Esophagus squamous epithelium (tissue), 5 donors: ENCODE measurements around the gene TP63. TPM values are rescaled to one million over a fixed set of nuclear protein-coding genes. Genes with fewer than 3 reads are reported as not detected.

Source experiments
- DNase-seq: peaks from one replicate; lab custom pipeline; 2025; lab: John Stamatoyannopoulos, UW
- H3K27ac ChIP-seq, 4 donors: fragments of 200-600 bp; sonication (generic); one replicate each; pipeline ENCODE4 v1.5.1; 2016 to 2019; ENCODE audit warnings: mild to moderate bottlenecking in 1 of 4
- H3K27me3 ChIP-seq, 4 donors: fragments of 200-600 bp; sonication (generic); 1 replicate in 3 of 4; 2 replicates in 1 of 4; pipeline versions ENCODE4 v1.5.1 to v1.6.0; 2017 to 2021; ENCODE audit warnings: antibody characterized with exemption in 1 of 4
- H3K36me3 ChIP-seq, 3 donors: fragments of 200-600 bp; sonication (generic); one replicate each; pipeline ENCODE4 v1.5.1; 2016 to 2019
- H3K4me1 ChIP-seq, 3 donors: fragments of 200-600 bp; sonication (generic); one replicate each; pipeline ENCODE4 v1.5.1; 2017 to 2019
- H3K4me3 ChIP-seq, 4 donors: fragments of 200-600 bp; sonication (generic); 1 replicate in 3 of 4; 2 replicates in 1 of 4; pipeline ENCODE4 v1.5.1; 2016 to 2019; ENCODE audit warnings: mild to moderate bottlenecking in 2 of 4, moderate library complexity in 1 of 4
- H3K9me3 ChIP-seq, 3 donors: fragments of 200-600 bp; sonication (generic); one replicate each; pipeline ENCODE4 v1.5.1; 2016 to 2019
- POLR2A ChIP-seq, 4 donors: fragments of 450-650 bp; IDR thresholded peaks; one replicate each; pipeline ENCODE4 v1.6.1; 2017; ENCODE audit warnings: antibody characterized with exemption in 4 of 4, mild to moderate bottlenecking in 4 of 4, moderate library complexity in 3 of 4
- WGBS, 2 donors: methylation state at CpG; one replicate each; pipeline ENCODE4 v1.1.5; 2018; 5-methylcytosine and 5-hydroxymethylcytosine counted together
- intact Hi-C: fragments of 100-400 bp; cut with DNase I; formaldehyde crosslinking; loops from one replicate; pipeline ENCODE4 v1.15.0; 2022
- total RNA-seq, 4 donors: library from RNA; depleted of rRNA; stranded (reverse); fragments of >200 nt; gene quantifications; one replicate each; pipeline ENCODE4 v1.1.0, GENCODE V29; 2016
- TF ChIP-seq, protein P1 (sequence below), 6 experiments: fragments of 450-650 bp in 4 of 6; fragments of 200-600 bp in 2 of 6; sonication (generic) in 2 of 6; IDR thresholded peaks; one replicate each; pipeline ENCODE4 v1.5.1; 2016 to 2019; ENCODE audit warnings: antibody characterized with exemption in 6 of 6, mild to moderate bottlenecking in 4 of 6, moderate library complexity in 4 of 6
- donor health status: DM: yes; HTN: yes; CAD: no.

TP63 gene
- total RNA-seq, 4 donors from 2014 or later, result 111 to 162 (median 137) TPM

DNA sequence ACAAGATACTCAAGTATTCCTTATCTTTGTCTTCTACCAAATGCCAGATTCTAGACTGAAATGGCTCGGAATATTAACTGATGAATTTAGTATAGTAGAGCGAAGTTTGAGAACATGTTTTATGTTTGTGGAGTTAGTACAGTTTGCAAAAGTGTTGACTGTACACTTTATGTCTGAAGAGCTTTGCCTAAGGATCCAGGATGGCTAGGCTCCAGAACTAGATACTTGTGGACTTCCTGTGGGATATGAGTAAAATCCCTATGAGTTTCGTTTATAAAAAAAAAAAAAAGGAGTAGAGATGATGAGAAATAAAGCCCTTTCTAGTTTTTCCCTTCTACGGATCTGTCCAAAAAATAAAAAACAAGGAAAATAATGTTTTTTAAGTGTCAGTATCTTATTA, 96.7 kb downstream of the TP63 start:
- no peak for DNase-seq
- no peaks in the 10 kb centered on the region for H3K36me3 ChIP-seq
- no peaks in the 10 kb centered on the region for H3K27me3 ChIP-seq
- no peak overlapping the region for H3K4me3 ChIP-seq
- no peak overlapping the region for H3K27ac ChIP-seq
- H3K9me3 ChIP-seq, result no peaks in the 10 kb centered on the region
- 73 to 75% methylated on average over 4 of the region's 4 CpGs for WGBS, 2 donors
- H3K4me1 ChIP-seq, result no peaks in the 10 kb centered on the region
- intact Hi-C loops, result no loop called here
- TF ChIP-seq, protein P1, sequence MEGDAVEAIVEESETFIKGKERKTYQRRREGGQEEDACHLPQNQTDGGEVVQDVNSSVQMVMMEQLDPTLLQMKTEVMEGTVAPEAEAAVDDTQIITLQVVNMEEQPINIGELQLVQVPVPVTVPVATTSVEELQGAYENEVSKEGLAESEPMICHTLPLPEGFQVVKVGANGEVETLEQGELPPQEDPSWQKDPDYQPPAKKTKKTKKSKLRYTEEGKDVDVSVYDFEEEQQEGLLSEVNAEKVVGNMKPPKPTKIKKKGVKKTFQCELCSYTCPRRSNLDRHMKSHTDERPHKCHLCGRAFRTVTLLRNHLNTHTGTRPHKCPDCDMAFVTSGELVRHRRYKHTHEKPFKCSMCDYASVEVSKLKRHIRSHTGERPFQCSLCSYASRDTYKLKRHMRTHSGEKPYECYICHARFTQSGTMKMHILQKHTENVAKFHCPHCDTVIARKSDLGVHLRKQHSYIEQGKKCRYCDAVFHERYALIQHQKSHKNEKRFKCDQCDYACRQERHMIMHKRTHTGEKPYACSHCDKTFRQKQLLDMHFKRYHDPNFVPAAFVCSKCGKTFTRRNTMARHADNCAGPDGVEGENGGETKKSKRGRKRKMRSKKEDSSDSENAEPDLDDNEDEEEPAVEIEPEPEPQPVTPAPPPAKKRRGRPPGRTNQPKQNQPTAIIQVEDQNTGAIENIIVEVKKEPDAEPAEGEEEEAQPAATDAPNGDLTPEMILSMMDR (IDR thresholded peaks at IDR 0.05), result no peak
- no peak for TF ChIP-seq POLR2A (IDR thresholded peaks at IDR 0.05)

DNA sequence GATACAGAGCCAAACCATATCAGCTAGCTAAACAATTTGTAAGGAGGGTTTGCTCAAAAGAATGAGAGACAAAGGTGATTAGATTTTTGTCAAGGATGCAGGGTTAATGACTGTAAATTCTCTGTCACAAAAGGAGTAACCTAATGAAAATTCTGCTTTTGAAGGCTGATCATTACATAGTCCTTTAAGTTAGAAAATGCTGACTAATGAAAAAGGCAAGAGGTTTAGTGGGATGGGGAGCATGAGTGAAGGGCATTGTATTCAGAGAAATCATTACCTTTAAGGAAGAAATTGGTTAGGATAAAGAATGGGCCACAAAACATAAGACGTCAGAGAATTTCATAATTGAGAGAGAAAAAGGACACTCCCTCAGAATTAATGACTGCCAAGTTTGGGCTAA, 97.7 kb downstream of the TP63 start:
- Histone ChIP-seq H3K36me3 (no peaks in the 10 kb centered on the region), H3K9me3 (no peaks in the 10 kb centered on the region), H3K27me3 (no peaks in the 10 kb centered on the region), H3K27ac (no peak overlapping the region), H3K4me1 (no peaks in the 10 kb centered on the region), H3K4me3 (no peak overlapping the region)
- no peak for TF ChIP-seq POLR2A (IDR thresholded peaks at IDR 0.05)
- TF ChIP-seq, protein P1 (IDR thresholded peaks at IDR 0.05), result no peak
- DNase-seq, result no peak
- intact Hi-C loops, result no loop called here
- 67 to 76% methylated on average over 1 of the region's 1 CpG for WGBS, 2 donors

DNA sequence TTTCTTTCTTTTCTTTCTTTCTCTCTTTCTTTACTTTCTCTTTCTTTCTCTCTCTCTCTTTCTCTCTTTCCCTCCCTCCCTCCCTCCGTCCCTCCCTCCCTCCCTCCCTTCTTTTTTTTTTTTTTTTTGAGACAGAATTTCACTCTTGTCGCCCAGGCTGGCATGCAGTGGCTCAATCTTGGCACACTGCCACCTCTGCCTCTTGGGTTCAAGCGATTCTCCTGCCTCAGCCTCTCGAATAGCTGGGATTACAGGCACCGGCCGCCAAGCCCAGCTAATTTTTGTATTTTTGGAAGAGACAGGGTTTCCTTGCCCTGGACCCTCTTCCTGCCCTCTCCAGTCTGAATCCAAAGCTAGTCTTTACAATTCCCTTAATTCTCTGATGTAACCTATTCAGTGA, 102.9 kb downstream of the TP63 start:
- no peaks in the 10 kb centered on the region for H3K4me1 ChIP-seq
- no peak overlapping the region for H3K4me3 ChIP-seq
- 53 to 72% methylated on average over 6 of the region's 6 CpGs for WGBS, 2 donors
- H3K9me3 ChIP-seq, result no peaks in the 10 kb centered on the region
- no peak for TF ChIP-seq POLR2A (IDR thresholded peaks at IDR 0.05)
- TF ChIP-seq, protein P1 (IDR thresholded peaks at IDR 0.05), result no peak
- H3K27ac ChIP-seq, result no peak overlapping the region
- no peaks in the 10 kb centered on the region for H3K36me3 ChIP-seq
- intact Hi-C loops, result no loop called here
- DNase-seq, result no peak
- H3K27me3 ChIP-seq, result no peaks in the 10 kb centered on the region

DNA sequence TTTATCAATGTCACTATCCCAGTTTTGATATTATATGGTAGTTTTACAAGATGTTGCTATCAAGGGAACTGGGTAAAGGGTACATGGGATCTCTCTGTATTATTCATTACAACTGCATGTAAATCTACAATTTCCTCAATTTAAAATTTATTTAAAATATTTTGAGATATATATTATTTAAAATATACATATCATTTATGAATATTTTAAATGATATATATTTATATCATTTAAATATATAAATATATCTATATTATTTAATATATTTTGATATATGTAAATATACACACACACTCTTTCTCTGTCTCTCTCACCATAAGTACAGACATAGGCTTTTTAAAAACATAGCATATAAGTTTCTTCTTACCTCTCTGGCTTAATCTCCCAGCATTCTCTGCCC, 104.7 kb downstream of the TP63 start:
- TF ChIP-seq POLR2A (IDR thresholded peaks at IDR 0.05), result no peak
- TF ChIP-seq, protein P1 (IDR thresholded peaks at IDR 0.05), result no peak

DNA sequence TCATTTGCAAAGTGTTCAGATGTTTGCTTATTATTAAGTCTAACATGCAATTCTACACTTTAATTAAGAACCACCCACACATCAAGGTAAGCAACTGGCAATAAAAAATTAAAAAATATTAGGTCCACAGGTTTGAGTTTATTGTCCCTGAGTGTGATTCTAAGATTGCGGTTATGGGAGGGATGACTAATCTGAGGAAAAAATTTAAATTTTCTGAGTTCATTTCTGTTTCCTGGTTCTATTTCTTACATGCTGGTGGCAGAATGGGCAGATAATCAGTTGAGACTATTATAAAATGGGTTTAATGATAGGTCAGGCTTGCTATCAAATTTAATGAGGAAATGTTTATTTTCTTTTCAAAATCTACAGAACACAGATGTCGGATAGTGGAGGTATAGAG, 105.9 kb downstream of the TP63 start:
- no peak for DNase-seq
- Histone ChIP-seq H3K27ac (no peak overlapping the region), H3K27me3 (no peaks in the 10 kb centered on the region), H3K36me3 (no peaks in the 10 kb centered on the region), H3K4me1 (peaks cover 0 to 4% (median 0%) of the 10 kb centered on the region in 3 donors), H3K9me3 (no peaks in the 10 kb centered on the region), H3K4me3 (no peak overlapping the region)
- intact Hi-C loops, result no loop called here
- TF ChIP-seq, protein P1 (IDR thresholded peaks at IDR 0.05), result no peak
- TF ChIP-seq POLR2A (IDR thresholded peaks at IDR 0.05), result no peak
- WGBS, 2 donors, result 76 to 87% methylated on average over 2 of the region's 2 CpGs

More for the DNA sequence above, 104.7 kb downstream of the TP63 start:
- intact Hi-C loops, result no loop called here
- Histone ChIP-seq H3K4me1 (peaks cover 0 to 4% (median 0%) of the 10 kb centered on the region in 3 donors), H3K4me3 (no peak overlapping the region), H3K27ac (no peak overlapping the region), H3K36me3 (no peaks in the 10 kb centered on the region), H3K9me3 (no peaks in the 10 kb centered on the region), H3K27me3 (no peaks in the 10 kb centered on the region)
- no peak for DNase-seq
